Stomach (tissue), 4 donors: Measurements from ENCODE around the gene DPPA5.

ENCODE experiments used
- EP300 ChIP-seq: sonication (generic); formaldehyde crosslinking; IDR thresholded peaks from one replicate; pipeline ENCODE4 v1.6.1; 2017; ENCODE audit warnings: antibody characterized with exemption
- POLR2A ChIP-seq, 4 donors: fragments of 450-650 bp; IDR thresholded peaks; one replicate each; pipeline ENCODE4 v1.6.1; 2016; ENCODE audit warnings: antibody characterized with exemption in 4 of 4, control low read depth in 2 of 4, mild to moderate bottlenecking in 1 of 4, moderate library complexity in 1 of 4
- TF ChIP-seq, protein P1 (sequence below), 7 experiments: fragments of 450-650 bp in 4 of 7; fragments of 200-600 bp in 3 of 7; sonication (generic) in 3 of 7; IDR thresholded peaks; one replicate each; pipeline ENCODE4 v1.5.1; 2016 to 2019; ENCODE audit warnings: antibody characterized with exemption in 7 of 7, control low read depth in 2 of 7, mild to moderate bottlenecking in 1 of 7

DNA sequence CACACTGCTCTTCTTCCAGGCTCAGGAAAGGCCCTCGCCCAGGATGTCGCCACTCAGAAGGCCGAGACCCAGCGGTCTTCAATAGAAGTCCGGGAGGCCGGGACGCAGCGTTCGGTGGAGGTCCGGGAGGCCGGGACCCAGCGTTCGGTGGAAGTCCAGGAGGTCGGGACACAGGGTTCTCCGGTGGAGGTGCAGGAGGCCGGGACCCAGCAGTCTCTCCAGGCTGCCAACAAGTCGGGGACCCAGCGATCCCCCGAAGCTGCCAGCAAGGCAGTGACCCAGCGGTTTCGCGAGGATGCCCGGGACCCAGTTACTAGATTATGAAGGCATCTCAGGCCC, 9.4 kb upstream of the DPPA5 start:
- TF ChIP-seq EP300 (no peak), POLR2A (IDR thresholded peaks at IDR 0.05) (no peak)
- TF ChIP-seq, protein P1, sequence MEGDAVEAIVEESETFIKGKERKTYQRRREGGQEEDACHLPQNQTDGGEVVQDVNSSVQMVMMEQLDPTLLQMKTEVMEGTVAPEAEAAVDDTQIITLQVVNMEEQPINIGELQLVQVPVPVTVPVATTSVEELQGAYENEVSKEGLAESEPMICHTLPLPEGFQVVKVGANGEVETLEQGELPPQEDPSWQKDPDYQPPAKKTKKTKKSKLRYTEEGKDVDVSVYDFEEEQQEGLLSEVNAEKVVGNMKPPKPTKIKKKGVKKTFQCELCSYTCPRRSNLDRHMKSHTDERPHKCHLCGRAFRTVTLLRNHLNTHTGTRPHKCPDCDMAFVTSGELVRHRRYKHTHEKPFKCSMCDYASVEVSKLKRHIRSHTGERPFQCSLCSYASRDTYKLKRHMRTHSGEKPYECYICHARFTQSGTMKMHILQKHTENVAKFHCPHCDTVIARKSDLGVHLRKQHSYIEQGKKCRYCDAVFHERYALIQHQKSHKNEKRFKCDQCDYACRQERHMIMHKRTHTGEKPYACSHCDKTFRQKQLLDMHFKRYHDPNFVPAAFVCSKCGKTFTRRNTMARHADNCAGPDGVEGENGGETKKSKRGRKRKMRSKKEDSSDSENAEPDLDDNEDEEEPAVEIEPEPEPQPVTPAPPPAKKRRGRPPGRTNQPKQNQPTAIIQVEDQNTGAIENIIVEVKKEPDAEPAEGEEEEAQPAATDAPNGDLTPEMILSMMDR (IDR thresholded peaks at IDR 0.05): no peak
